Vagina (tissue), 2 donors: ENCODE data around the gene TTC23L.

Experiments used
- CTCF ChIP-seq, 3 experiments: fragments of 450-650 bp in 2 of 3; fragments of 200-600 bp in 1 of 3; sonication (generic) in 1 of 3; IDR thresholded peaks; one replicate each; pipeline ENCODE4 v1.5.1; 2017 to 2019; ENCODE audit warnings: antibody characterized with exemption in 3 of 3, mild to moderate bottlenecking in 2 of 3, moderate library complexity in 2 of 3
- POLR2AphosphoS5 ChIP-seq, 2 donors: sonication (generic); formaldehyde crosslinking; IDR thresholded peaks; one replicate each; pipeline ENCODE4 v1.9.0; 2017; ENCODE audit warnings: antibody characterized with exemption in 2 of 2, mild to moderate bottlenecking in 2 of 2, low read depth in 1 of 2; ENCODE audit not compliant: insufficient read depth in 1 of 2

DNA sequence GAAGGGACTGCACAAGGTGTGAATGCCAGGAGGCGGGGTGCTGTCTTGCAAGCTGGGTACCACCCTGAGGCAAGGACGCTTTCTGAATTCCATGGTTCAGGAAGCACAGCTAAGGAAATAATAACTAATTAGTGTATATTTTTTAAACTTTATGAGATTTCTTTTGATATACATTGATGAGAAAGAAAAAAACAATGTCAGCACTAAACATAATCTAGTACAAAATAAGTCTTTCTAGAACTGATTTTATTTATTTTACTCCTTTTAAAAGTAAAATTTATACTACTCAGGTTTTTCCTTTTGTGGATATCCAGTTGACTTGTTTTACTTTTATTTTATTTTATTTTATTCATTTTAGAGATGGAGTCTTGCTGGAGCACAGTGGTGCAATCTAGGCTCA lies 94.0 kb downstream of the TTC23L start:
- TF ChIP-seq CTCF (IDR thresholded peaks at IDR 0.05) = no peak
- TF ChIP-seq POLR2AphosphoS5 (IDR thresholded peaks at IDR 0.05; ENCODE audit: insufficient read depth in 1 of 2, low read depth in 1 of 2) = no peak
